A549 (cell line): ENCODE measurements around the gene DYSF. TPM values are rescaled to one million over a fixed set of nuclear protein-coding genes. Genes with fewer than 3 reads are reported as not detected.

Experiments
- ATAC-seq, 2 experiments: fragments of 200-7000 bp in 1 of 2; fragments of >200 bp in 1 of 2; cut with Nextera tagmentation in 1 of 2; cut with Tn5 transposase in 1 of 2; 3 replicates each; pipeline versions ENCODE4 v1.8.0 to v1.9.1; 2018 to 2020; ENCODE audit warnings: mild to moderate bottlenecking in 1 of 2, moderate library complexity in 1 of 2
- CTCF ChIA-PET: fragments of 300-600 bp; sonication (Branson Sonifier 250); formaldehyde crosslinking; extraction: SDS; loops from one replicate; lab custom pipeline; 2021; ENCODE audit warnings: antibody characterized with exemption, inconsistent platforms; lab: Yijun Ruan, JAX
- POLR2A ChIA-PET: fragments of 350-600 bp; formaldehyde crosslinking; extraction: SDS; loops from one replicate; lab custom pipeline; 2021; ENCODE audit warnings: antibody characterized with exemption, inconsistent platforms; lab: Yijun Ruan, JAX
- DNase-seq, 2 experiments: peaks; one replicate each; pipeline versions ENCODE4 v3.0.0 to v3.0.0-alpha.2; 2011 to 2016; ENCODE audit warnings: low read depth in 1 of 2, low spot score in 1 of 2
- FAIRE-seq: peaks from 2 replicates; lab custom pipeline; 2011; peaks lifted over from hg19 to GRCh38; lab: Jason Lieb, UNC
- H3K27ac ChIP-seq, 2 experiments: fragments of >200 bp; sonication (Bioruptor Twin); formaldehyde crosslinking; 3 replicates each; pipeline ENCODE4 v1.5.1; 2016 to 2017
- H3K4me1 ChIP-seq: fragments of >200 bp; sonication (Bioruptor Twin); formaldehyde crosslinking; 3 replicates; pipeline ENCODE4 v1.6.1; 2016
- H3K4me2 ChIP-seq: fragments of >200 bp; sonication (Bioruptor Twin); formaldehyde crosslinking; 3 replicates; pipeline ENCODE4 v1.6.1; 2016
- H3K4me3 ChIP-seq: fragments of >200 bp; sonication (Bioruptor Twin); formaldehyde crosslinking; 3 replicates; pipeline ENCODE4 v1.5.1; 2016
- H3K9me3 ChIP-seq: fragments of >200 bp; sonication (Bioruptor Twin); formaldehyde crosslinking; 3 replicates; pipeline ENCODE4 v1.6.1; 2016
- ATOH8 ChIP-seq: fragments of 250-450 bp; sonication (Bioruptor Pico); IDR thresholded peaks from 2 replicates; pipeline ENCODE4 v1.5.0; 2020; ENCODE audit warnings: low read depth, mild to moderate bottlenecking, moderate library complexity
- CEBPB ChIP-seq, 2 experiments: fragments of >200 bp in 1 of 2; sonication (Bioruptor Twin) in 1 of 2; formaldehyde crosslinking in 1 of 2; IDR thresholded peaks; 2 replicates each; pipeline ENCODE4 v1.6.1; 2012 to 2016
- CHD2 ChIP-seq: fragments of 150-350 bp; IDR thresholded peaks from 2 replicates; pipeline ENCODE4 v1.6.1; 2014; ENCODE audit warnings: low read length; ENCODE audit not compliant: partially characterized antibody
- CHD4 ChIP-seq: fragments of 200-600 bp; sonication (generic); IDR thresholded peaks from 2 replicates; pipeline ENCODE4 v1.6.1; 2016; ENCODE audit warnings: antibody characterized with exemption, mild to moderate bottlenecking, borderline replicate concordance
- EHMT2 ChIP-seq: fragments of 200-600 bp; sonication (generic); IDR thresholded peaks from 2 replicates; pipeline ENCODE4 v1.6.1; 2016; ENCODE audit warnings: antibody characterized with exemption, low read depth, mild to moderate bottlenecking, moderate library complexity
- HOXB5 ChIP-seq: fragments of 250-450 bp; sonication (Bioruptor Pico); IDR thresholded peaks from 2 replicates; pipeline ENCODE4 v1.5.0; 2020; ENCODE audit warnings: mild to moderate bottlenecking, moderate library complexity
- JUN ChIP-seq, 2 experiments: fragments of >200 bp; sonication (Bioruptor Twin); formaldehyde crosslinking; IDR thresholded peaks; 2 replicates in 1 of 2; 3 replicates in 1 of 2; pipeline ENCODE4 v1.6.1; 2016 to 2017
- MAZ ChIP-seq: fragments of 150-350 bp; IDR thresholded peaks from 2 replicates; pipeline ENCODE4 v1.6.1; 2014; ENCODE audit warnings: antibody characterized with exemption, low read depth, low read length, borderline replicate concordance
- NFE2L2 ChIP-seq: fragments of 150-350 bp; conservative IDR thresholded peaks from 2 replicates; pipeline ENCODE4 v1.6.1; 2014; ENCODE audit warnings: low read length
- NR3C1 ChIP-seq: fragments of >200 bp; sonication (Bioruptor Twin); formaldehyde crosslinking; IDR thresholded peaks from 3 replicates; pipeline ENCODE4 v1.6.1; 2017
- PHF8 ChIP-seq: fragments of 200-600 bp; sonication (generic); IDR thresholded peaks from 2 replicates; pipeline ENCODE4 v1.6.1; 2016; ENCODE audit warnings: low read depth, mild to moderate bottlenecking, antibody characterized with exemption, moderate library complexity, borderline replicate concordance
- POLR2AphosphoS2 ChIP-seq: conservative IDR thresholded peaks from 2 replicates; pipeline ENCODE4 v1.6.1; 2012; ENCODE audit warnings: low read length, improper control_type of control experiment, inconsistent platforms
- RAD21 ChIP-seq, 2 experiments: fragments of >200 bp in 1 of 2; sonication (Bioruptor Twin) in 1 of 2; formaldehyde crosslinking in 1 of 2; IDR thresholded peaks in 1 of 2; conservative IDR thresholded peaks in 1 of 2; 2 replicates in 1 of 2; 3 replicates in 1 of 2; pipeline ENCODE4 v1.6.1; 2012 to 2018; ENCODE audit warnings: inconsistent platforms in 1 of 2
- RARB ChIP-seq: fragments of 250-450 bp; sonication (Bioruptor Pico); IDR thresholded peaks from 2 replicates; pipeline ENCODE4 v1.8.0; 2021; ENCODE audit warnings: mild to moderate bottlenecking, moderate library complexity
- RFX5 ChIP-seq: fragments of 450-650 bp; IDR thresholded peaks from 2 replicates; pipeline ENCODE4 v1.7.1; 2014; ENCODE audit warnings: antibody characterized with exemption, mild to moderate bottlenecking, moderate library complexity
- SMC3 ChIP-seq: fragments of >200 bp; sonication (Bioruptor Twin); formaldehyde crosslinking; IDR thresholded peaks from 3 replicates; pipeline ENCODE4 v1.6.1; 2018; ENCODE audit warnings: inconsistent platforms
- SREBF2 ChIP-seq: fragments of 450-650 bp; IDR thresholded peaks from 2 replicates; pipeline ENCODE4 v1.6.1; 2014; ENCODE audit warnings: mild to moderate bottlenecking, moderate library complexity
- TP53 ChIP-seq: fragments of 250-450 bp; sonication (Bioruptor Pico); IDR thresholded peaks from 2 replicates; pipeline ENCODE4 v1.5.0; 2021; ENCODE audit warnings: mild to moderate bottlenecking, moderate library complexity
- ZFP36 ChIP-seq: fragments of 450-650 bp; IDR thresholded peaks from 2 replicates; pipeline ENCODE4 v1.6.1; 2014; ENCODE audit warnings: borderline replicate concordance; ENCODE audit not compliant: partially characterized antibody
- ZSCAN20 ChIP-seq: fragments of 250-450 bp; sonication (Bioruptor Pico); IDR thresholded peaks from 2 replicates; pipeline ENCODE4 v1.8.0; 2022; ENCODE audit warnings: mild to moderate bottlenecking, moderate library complexity
- WGBS: methylation state at CpG from one replicate; pipeline ENCODE4 v1.1.6; 2017; ENCODE audit errors: missing lambda C conversion rate; 5-methylcytosine and 5-hydroxymethylcytosine counted together
- polyA plus RNA-seq, 4 experiments: library from polyadenylated mRNA; depleted of rRNA in 3 of 4; stranded (reverse); fragments of >200 nt; fragmentation: RNase III in 1 of 4; extraction: RNeasy Plus Mini Kit Qiagen cat#74134 plus additional on column Dnase treatment in 1 of 4; gene quantifications; 2 replicates in 3 of 4; 3 replicates in 1 of 4; pipeline ENCODE4 v1.2.3, GENCODE V29; 2011 to 2017
- TF ChIP-seq, protein P1 (sequence below): fragments of >200 bp; sonication (Bioruptor Twin); formaldehyde crosslinking; IDR thresholded peaks from 2 replicates; pipeline ENCODE4 v1.6.1; 2016
- TF ChIP-seq, protein P2 (sequence below): IDR thresholded peaks from 2 replicates; pipeline ENCODE4 v1.6.1; 2012; ENCODE audit warnings: low read depth, borderline replicate concordance
- TF ChIP-seq, protein P3 (sequence below): IDR thresholded peaks from 2 replicates; pipeline ENCODE4 v1.6.1; 2012
- TF ChIP-seq, protein P4 (sequence below): fragments of 250-450 bp; sonication (Bioruptor Pico); IDR thresholded peaks from 2 replicates; pipeline ENCODE4 v1.5.0; 2021; ENCODE audit warnings: mild to moderate bottlenecking, moderate library complexity, borderline replicate concordance
- TF ChIP-seq, protein P5 (sequence below): fragments of >200 bp; sonication (Bioruptor Twin); formaldehyde crosslinking; IDR thresholded peaks from 3 replicates; pipeline ENCODE4 v1.5.1; 2016

Gene DYSF
- polyA plus RNA-seq, 2 of the 4 experiments (the other 2 are of a cell fraction) = 0.36 to 0.98 TPM

- FAIRE-seq = no peak
- Histone ChIP-seq H3K27ac (no peak overlapping the region), H3K4me3 (no peak overlapping the region), H3K4me2 (no peak overlapping the region)
- WGBS = 24% methylated on average over 1 of the region's 1 CpG
- POLR2A ChIA-PET = no interaction called here
- TF ChIP-seq, protein P1, sequence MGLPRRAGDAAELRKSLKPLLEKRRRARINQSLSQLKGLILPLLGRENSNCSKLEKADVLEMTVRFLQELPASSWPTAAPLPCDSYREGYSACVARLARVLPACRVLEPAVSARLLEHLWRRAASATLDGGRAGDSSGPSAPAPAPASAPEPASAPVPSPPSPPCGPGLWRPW = no peak
- TF ChIP-seq, protein P2, sequence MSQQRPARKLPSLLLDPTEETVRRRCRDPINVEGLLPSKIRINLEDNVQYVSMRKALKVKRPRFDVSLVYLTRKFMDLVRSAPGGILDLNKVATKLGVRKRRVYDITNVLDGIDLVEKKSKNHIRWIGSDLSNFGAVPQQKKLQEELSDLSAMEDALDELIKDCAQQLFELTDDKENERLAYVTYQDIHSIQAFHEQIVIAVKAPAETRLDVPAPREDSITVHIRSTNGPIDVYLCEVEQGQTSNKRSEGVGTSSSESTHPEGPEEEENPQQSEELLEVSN = no peak
- no peak for TF ChIP-seq PHF8
- TF ChIP-seq JUN (IDR thresholded peaks at IDR 0.05) = no peak
- no peak for TF ChIP-seq CHD4
- TF ChIP-seq ATOH8 (CRISPR knock-in tag) = no peak
- TF ChIP-seq, all 56 proteins: peak for 0
- ATAC-seq = no peak
- CTCF ChIA-PET = no interaction called here
- DNase-seq = no peak
- Histone ChIP-seq H3K4me1 (no peaks in the 10 kb centered on the region), H3K9me3 (peaks cover 27% of the 10 kb centered on the region)
Measured at GRCh38 chr2:71728036-71728435, 274.7 kb downstream of the DYSF start.

- no peaks in the 10 kb centered on the region for H3K4me1 ChIP-seq
- no peak overlapping the region for H3K4me2 ChIP-seq
- ChIA-PET CTCF (no interaction called here), POLR2A (no interaction called here)
- 0 out of 3 replicates have a peak, but pooled peaks cover 4% of the 10 kb centered on the region for H3K9me3 ChIP-seq
- ATAC-seq (no peak), FAIRE-seq (no peak)
- no peak for TF ChIP-seq ZFP36
- TF ChIP-seq, all 56 proteins: peak for 0
- no peak overlapping the region for H3K4me3 ChIP-seq
- WGBS = 69% methylated on average over 16 of the region's 17 CpGs
- no peak overlapping the region for H3K27ac ChIP-seq
- DNase-seq = no peak
Measured at GRCh38 chr2:71730785-71731383, 277.5 kb downstream of the DYSF start.

DNA sequence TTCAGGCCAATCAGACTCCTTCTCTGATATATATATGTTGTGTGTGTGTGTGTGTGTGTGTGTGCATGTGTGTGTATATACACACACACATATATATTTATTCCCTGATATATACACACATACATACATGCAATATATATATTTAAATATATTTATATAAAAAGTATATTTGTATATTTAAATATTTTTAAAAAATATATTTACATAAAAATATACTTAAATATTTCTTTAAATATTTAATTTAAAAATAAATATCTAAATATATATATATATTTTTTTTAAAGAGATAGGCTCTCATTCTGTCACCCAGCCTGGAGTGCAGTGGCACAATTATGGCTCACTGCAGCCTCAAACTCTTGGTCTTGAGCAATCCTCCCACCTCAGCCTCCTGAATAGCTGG is 281.3 kb downstream of the DYSF start:
- CTCF ChIA-PET = interaction anchor here (0.7 to 1.0 kb wide), 2 partner anchors 16 to 71 kb away, joined by 3 read pairs; no protein-coding TSS in a partner anchor

More for the DNA sequence above, 281.3 kb downstream of the DYSF start:
- Histone ChIP-seq H3K4me3 (no peak overlapping the region), H3K4me1 (no peaks in the 10 kb centered on the region), H3K9me3 (no peaks in the 10 kb centered on the region), H3K4me2 (no peak overlapping the region), H3K27ac (no peak overlapping the region)
- POLR2A ChIA-PET = no interaction called here
- no peak for ATAC-seq
- no peak for DNase-seq
- TF ChIP-seq ZSCAN20 (CRISPR knock-in tag) = no peak
- no peak for TF ChIP-seq NR3C1
- no peak for TF ChIP-seq CEBPB (IDR thresholded peaks at IDR 0.05)
- TF ChIP-seq, protein P3, sequence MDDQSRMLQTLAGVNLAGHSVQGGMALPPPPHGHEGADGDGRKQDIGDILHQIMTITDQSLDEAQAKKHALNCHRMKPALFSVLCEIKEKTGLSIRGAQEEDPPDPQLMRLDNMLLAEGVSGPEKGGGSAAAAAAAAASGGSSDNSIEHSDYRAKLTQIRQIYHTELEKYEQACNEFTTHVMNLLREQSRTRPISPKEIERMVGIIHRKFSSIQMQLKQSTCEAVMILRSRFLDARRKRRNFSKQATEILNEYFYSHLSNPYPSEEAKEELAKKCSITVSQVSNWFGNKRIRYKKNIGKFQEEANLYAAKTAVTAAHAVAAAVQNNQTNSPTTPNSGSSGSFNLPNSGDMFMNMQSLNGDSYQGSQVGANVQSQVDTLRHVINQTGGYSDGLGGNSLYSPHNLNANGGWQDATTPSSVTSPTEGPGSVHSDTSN = no peak
- no peak for TF ChIP-seq HOXB5 (CRISPR knock-in tag)
- TF ChIP-seq EHMT2 = no peak
- no peak for TF ChIP-seq SMC3
- no peak for TF ChIP-seq RARB (CRISPR knock-in tag)
- TF ChIP-seq RFX5 = no peak
- TF ChIP-seq, protein P4, sequence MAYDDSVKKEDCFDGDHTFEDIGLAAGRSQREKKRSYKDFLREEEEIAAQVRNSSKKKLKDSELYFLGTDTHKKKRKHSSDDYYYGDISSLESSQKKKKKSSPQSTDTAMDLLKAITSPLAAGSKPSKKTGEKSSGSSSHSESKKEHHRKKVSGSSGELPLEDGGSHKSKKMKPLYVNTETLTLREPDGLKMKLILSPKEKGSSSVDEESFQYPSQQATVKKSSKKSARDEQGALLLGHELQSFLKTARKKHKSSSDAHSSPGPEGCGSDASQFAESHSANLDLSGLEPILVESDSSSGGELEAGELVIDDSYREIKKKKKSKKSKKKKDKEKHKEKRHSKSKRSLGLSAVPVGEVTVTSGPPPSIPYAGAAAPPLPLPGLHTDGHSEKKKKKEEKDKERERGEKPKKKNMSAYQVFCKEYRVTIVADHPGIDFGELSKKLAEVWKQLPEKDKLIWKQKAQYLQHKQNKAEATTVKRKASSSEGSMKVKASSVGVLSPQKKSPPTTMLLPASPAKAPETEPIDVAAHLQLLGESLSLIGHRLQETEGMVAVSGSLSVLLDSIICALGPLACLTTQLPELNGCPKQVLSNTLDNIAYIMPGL (CRISPR knock-in tag) = no peak
- TF ChIP-seq MAZ = no peak
- TF ChIP-seq NFE2L2 = no peak
- no peak for TF ChIP-seq RAD21 (conservative IDR thresholded peaks at IDR 0.05 in 1 of 2, IDR thresholded peaks at IDR 0.05 in 1 of 2)
- no peak for TF ChIP-seq SREBF2
- TF ChIP-seq, protein P5, sequence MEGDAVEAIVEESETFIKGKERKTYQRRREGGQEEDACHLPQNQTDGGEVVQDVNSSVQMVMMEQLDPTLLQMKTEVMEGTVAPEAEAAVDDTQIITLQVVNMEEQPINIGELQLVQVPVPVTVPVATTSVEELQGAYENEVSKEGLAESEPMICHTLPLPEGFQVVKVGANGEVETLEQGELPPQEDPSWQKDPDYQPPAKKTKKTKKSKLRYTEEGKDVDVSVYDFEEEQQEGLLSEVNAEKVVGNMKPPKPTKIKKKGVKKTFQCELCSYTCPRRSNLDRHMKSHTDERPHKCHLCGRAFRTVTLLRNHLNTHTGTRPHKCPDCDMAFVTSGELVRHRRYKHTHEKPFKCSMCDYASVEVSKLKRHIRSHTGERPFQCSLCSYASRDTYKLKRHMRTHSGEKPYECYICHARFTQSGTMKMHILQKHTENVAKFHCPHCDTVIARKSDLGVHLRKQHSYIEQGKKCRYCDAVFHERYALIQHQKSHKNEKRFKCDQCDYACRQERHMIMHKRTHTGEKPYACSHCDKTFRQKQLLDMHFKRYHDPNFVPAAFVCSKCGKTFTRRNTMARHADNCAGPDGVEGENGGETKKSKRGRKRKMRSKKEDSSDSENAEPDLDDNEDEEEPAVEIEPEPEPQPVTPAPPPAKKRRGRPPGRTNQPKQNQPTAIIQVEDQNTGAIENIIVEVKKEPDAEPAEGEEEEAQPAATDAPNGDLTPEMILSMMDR = no peak
- no peak for TF ChIP-seq POLR2AphosphoS2
- no peak for TF ChIP-seq TP53 (CRISPR knock-in tag)
- TF ChIP-seq ZFP36 = no peak
- no peak for TF ChIP-seq CHD2
- FAIRE-seq = no peak
